ENCODE measurements around the gene NUDT22.

DNA sequence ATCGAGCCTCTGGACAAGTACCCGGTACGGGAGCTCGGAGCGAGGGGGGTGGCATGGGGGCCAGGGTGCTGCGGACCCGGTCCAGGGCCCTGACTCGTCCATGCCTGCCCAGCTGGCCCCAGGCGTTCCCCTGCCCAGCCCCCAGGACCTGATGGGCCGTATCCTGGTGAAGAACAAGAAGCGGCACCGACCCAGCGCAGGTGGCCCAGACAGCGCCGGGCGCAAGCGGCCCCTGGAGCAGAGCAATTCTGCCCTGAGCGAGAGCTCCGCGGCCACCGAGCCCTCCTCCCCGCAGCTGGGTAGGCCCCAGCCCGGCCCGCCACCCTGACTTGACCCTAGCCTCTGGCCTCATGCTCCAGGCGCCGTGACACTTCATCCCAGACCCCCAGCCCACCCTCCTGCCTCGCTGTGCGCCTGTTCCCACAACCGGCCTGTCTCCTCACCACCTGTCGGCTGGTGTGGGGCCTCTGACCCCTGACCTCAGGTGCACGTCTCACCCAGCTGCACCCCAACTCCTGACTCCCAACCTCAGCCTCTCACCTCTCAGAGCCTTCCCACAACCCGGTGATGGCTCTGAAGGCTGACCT lies 33.0 kb downstream of the NUDT22 start:
- TF ChIP-seq CTCF (IDR thresholded peaks at IDR 0.05; ENCODE audit: low read depth, low read length) = no peak
- TF ChIP-seq POLR2A (IDR thresholded peaks at IDR 0.05; ENCODE audit: extremely low read depth, insufficient read length) = no peak
- no peak for TF ChIP-seq MYC (IDR thresholded peaks at IDR 0.05; ENCODE audit: low read depth, low read length)
